ENCODE measurements around the gene OR5I1. TPM values are rescaled to one million over a fixed set of nuclear protein-coding genes. Genes with fewer than 3 reads are reported as not detected.
A peak's percentile ranks its signal among the peaks of the same experiment; 100 is the strongest.

The OR5I1 gene
- total and polyA plus RNA-seq, 7 donors = not detected

- H3K4me1 ChIP-seq = no peaks in the 10 kb centered on the region
- no peak for DNase-seq
- H3K27ac ChIP-seq = no peak overlapping the region
- intact Hi-C loops (cut with DNase I) = no loop called here
- 71 to 79% (median 71%) methylated on average over 4 of the region's 4 CpGs for WGBS, 3 donors
- TF ChIP-seq CTCF (IDR thresholded peaks at IDR 0.05) = no peak
- H3K9me3 ChIP-seq = no peaks in the 10 kb centered on the region
- ATAC-seq = no peak
- no peaks in the 10 kb centered on the region for H3K27me3 ChIP-seq (ENCODE audit: insufficient read depth in 3 of 3, low read length in 2 of 3)
- H3K4me3 ChIP-seq = no peak overlapping the region
- no peaks in the 10 kb centered on the region for H3K36me3 ChIP-seq (ENCODE audit: insufficient read depth in 1 of 2, low read depth in 1 of 2)
Measured at GRCh38 chr11:55956521-55956920, 20.3 kb upstream of the OR5I1 start.

- Histone ChIP-seq H3K9me3 (no peaks in the 10 kb centered on the region), H3K4me3 (no peak overlapping the region), H3K27ac (no peak overlapping the region), H3K27me3 (ENCODE audit: insufficient read depth in 3 of 3, low read length in 2 of 3) (no peaks in the 10 kb centered on the region), H3K4me1 (no peaks in the 10 kb centered on the region), H3K36me3 (ENCODE audit: insufficient read depth in 1 of 2, low read depth in 1 of 2) (no peaks in the 10 kb centered on the region)
- TF ChIP-seq CTCF (IDR thresholded peaks at IDR 0.05) = no peak
- WGBS, 3 donors = 52 to 68% (median 57%) methylated on average over 4 of the region's 4 CpGs
- intact Hi-C loops (cut with DNase I) = loop anchor here in 1 of 2 donors (10.0 kb wide), 1 partner anchor 1295 kb away; no protein-coding TSS in a partner anchor
- ATAC-seq (no peak), DNase-seq (no peak)
Measured at GRCh38 chr11:55949330-55949729, 13.1 kb upstream of the OR5I1 start.

GRCh38 chr11:55942785-55943392 is 6.7 kb upstream of the OR5I1 start:
- no peak for ATAC-seq
- Histone ChIP-seq H3K4me1 (no peaks in the 10 kb centered on the region), H3K36me3 (ENCODE audit: insufficient read depth in 1 of 2, low read depth in 1 of 2) (no peaks in the 10 kb centered on the region), H3K4me3 (no peak overlapping the region), H3K9me3 (no peaks in the 10 kb centered on the region), H3K27me3 (ENCODE audit: insufficient read depth in 3 of 3, low read length in 2 of 3) (no peaks in the 10 kb centered on the region), H3K27ac (no peak overlapping the region)
- WGBS, 3 donors = 0 to 3% (median 1%) methylated on average over 3 of the region's 3 CpGs
- intact Hi-C loops (cut with DNase I) = loop anchor here (5.0 to 10.0 kb wide), 2 partner anchors 839 to 1302 kb away; no protein-coding TSS in a partner anchor
- no peak for DNase-seq
- peak; percentile 41 for TF ChIP-seq CTCF (IDR thresholded peaks at IDR 0.05)

- no peaks in the 10 kb centered on the region for H3K9me3 ChIP-seq
- H3K4me1 ChIP-seq = no peaks in the 10 kb centered on the region
- no peak overlapping the region for H3K4me3 ChIP-seq
- no peak overlapping the region for H3K27ac ChIP-seq
- WGBS, 3 donors = 71 to 82% (median 72%) methylated on average over 5 of the region's 5 CpGs
- no peaks in the 10 kb centered on the region for H3K36me3 ChIP-seq (ENCODE audit: insufficient read depth in 1 of 2, low read depth in 1 of 2)
- H3K27me3 ChIP-seq (ENCODE audit: insufficient read depth in 3 of 3, low read length in 2 of 3) = no peaks in the 10 kb centered on the region
- intact Hi-C loops (cut with DNase I) = no loop called here
- no peak for DNase-seq
- no peak for TF ChIP-seq CTCF (IDR thresholded peaks at IDR 0.05)
- no peak for ATAC-seq
Measured at GRCh38 chr11:55920537-55920936, 15.7 kb downstream of the OR5I1 start.

GRCh38 chr11:55914482-55914881 is 21.7 kb downstream of the OR5I1 start, which contains the start of gene OR5W2:
Gene OR5W2, minus strand, starts transcription at chr11:55914582. Its CDS starts 0 bp downstream, at chr11:55914582.
- ATAC-seq (no peak), DNase-seq (no peak)
- intact Hi-C loops (cut with DNase I) = no loop called here
- no peaks in the 10 kb centered on the region for H3K27me3 ChIP-seq (ENCODE audit: insufficient read depth in 3 of 3, low read length in 2 of 3)
- no peaks in the 10 kb centered on the region for H3K4me1 ChIP-seq
- no peaks in the 10 kb centered on the region for H3K9me3 ChIP-seq
- H3K27ac ChIP-seq = no peak within 1 kb of the TSS
- 20 to 78% (median 55%) methylated on average over 1 of the region's 1 CpG for WGBS, 3 donors
- TF ChIP-seq CTCF (IDR thresholded peaks at IDR 0.05) = no peak
- no peak within 1 kb of the TSS for H3K4me3 ChIP-seq
- no peaks in the 10 kb centered on the region for H3K36me3 ChIP-seq (ENCODE audit: insufficient read depth in 1 of 2, low read depth in 1 of 2)
